GM10847 (cell line): ENCODE results near the gene AZIN2.

Experiments used
- POLR2A ChIP-seq: IDR thresholded peaks from 2 replicates; pipeline ENCODE4 v1.6.1; 2011; ENCODE audit not compliant: insufficient read length; ENCODE audit errors: extremely low read depth

AZIN2 gene

GRCh38 chr1:33080885-33081553 lies at the start of gene AZIN2:
Gene AZIN2, plus strand, starts transcription at chr1:33081153. Its CDS starts 1,097 bp downstream, at chr1:33082250.
- TF ChIP-seq POLR2A: no peak

- no peak for TF ChIP-seq POLR2A
These were observed 49.4 kb upstream of the AZIN2 start for GRCh38 chr1:33031506-33031905.

GRCh38 chr1:33032126-33032869 lies 48.7 kb upstream of the AZIN2 start:
- no peak for TF ChIP-seq POLR2A

- no peak for TF ChIP-seq POLR2A
These were observed 44.9 kb upstream of the AZIN2 start for GRCh38 chr1:33036051-33036525.

- TF ChIP-seq POLR2A: peak; percentile 61
These were observed 44.1 kb upstream of the AZIN2 start, which contains the start of gene AK2 for GRCh38 chr1:33036526-33037503. Gene AK2, minus strand, starts transcription at chr1:33036883. Its CDS starts 55 bp downstream, at chr1:33036828.

GRCh38 chr1:33039840-33040239 lies 41.1 kb upstream of the AZIN2 start:
- TF ChIP-seq POLR2A: no peak

GRCh38 chr1:33041026-33041425 lies 39.9 kb upstream of the AZIN2 start:
- TF ChIP-seq POLR2A: no peak

GRCh38 chr1:33042831-33043230 lies 38.1 kb upstream of the AZIN2 start:
- no peak for TF ChIP-seq POLR2A

GRCh38 chr1:33043267-33044092 lies 37.5 kb upstream of the AZIN2 start:
- TF ChIP-seq POLR2A: no peak

- no peak for TF ChIP-seq POLR2A
These were observed 35.7 kb upstream of the AZIN2 start for GRCh38 chr1:33045246-33045645.

GRCh38 chr1:33045814-33046213 lies 35.1 kb upstream of the AZIN2 start:
- TF ChIP-seq POLR2A: no peak

GRCh38 chr1:33047290-33047689 lies 33.7 kb upstream of the AZIN2 start:
- TF ChIP-seq POLR2A: no peak

- TF ChIP-seq POLR2A: no peak
These were observed 33.1 kb upstream of the AZIN2 start for GRCh38 chr1:33047839-33048305.

- TF ChIP-seq POLR2A: no peak
These were observed 32.5 kb upstream of the AZIN2 start for GRCh38 chr1:33048426-33048825.
